ENCODE results near the gene NOTUM. TPM values are rescaled to one million over a fixed set of nuclear protein-coding genes. Genes with fewer than 3 reads are reported as not detected.

NOTUM gene
- total and polyA plus RNA-seq, 9 donors = 0.05 to 0.36 (median 0.22) TPM; not detected in 5

DNA sequence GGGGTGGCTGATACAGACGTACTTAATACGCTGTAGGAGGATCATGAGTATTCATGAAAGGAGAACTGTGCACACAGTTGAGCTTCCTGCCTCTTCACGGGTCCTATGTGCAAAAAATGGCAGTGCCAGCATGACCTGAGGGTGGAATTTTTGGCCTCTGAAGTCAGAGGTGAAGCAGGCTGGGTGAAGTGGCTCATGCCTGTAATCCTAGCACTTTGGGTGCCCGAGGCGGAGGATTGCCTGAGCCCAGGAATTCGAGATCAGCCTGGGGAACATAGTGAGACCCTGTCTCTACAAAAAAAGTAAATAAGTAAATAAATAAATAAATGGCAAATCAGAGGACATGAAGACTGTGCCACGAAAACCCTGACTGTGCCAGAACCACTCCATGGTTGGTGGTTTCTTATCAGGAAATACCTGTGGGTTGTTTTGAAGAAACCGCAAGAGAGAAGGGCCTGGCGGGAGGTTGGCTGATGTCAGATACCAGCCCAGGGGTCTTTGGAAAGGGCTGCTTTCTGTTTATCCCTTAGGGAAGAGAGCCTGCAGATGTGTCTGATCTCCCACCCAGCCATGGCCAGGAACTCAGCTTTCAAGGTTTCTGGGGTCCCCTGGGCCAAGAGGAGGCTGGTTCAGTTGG, 19.8 kb upstream of the NOTUM start:
- Histone ChIP-seq H3K9me3 (no peaks in the 10 kb centered on the region), H3K27me3 (no peaks in the 10 kb centered on the region), H3K36me3 (no peaks in the 10 kb centered on the region), H3K27ac (no peak overlapping the region), H3K4me1 (ENCODE audit: insufficient read depth) (peaks cover 6% of the 10 kb centered on the region), H3K4me3 (no peak overlapping the region)
- intact Hi-C loops (cut with DNase I) = no loop called here
- no peak for DNase-seq
- WGBS, 3 donors = 90 to 91% (median 91%) methylated on average over 9 of the region's 9 CpGs
- no peak for TF ChIP-seq POLR2A (IDR thresholded peaks at IDR 0.05)
- no peak for TF ChIP-seq CTCF (IDR thresholded peaks at IDR 0.05)
- no peak for TF ChIP-seq EP300 (IDR thresholded peaks at IDR 0.05)

- intact Hi-C loops (cut with DNase I) = no loop called here
- Histone ChIP-seq H3K27me3 (no peaks in the 10 kb centered on the region), H3K4me3 (no peak overlapping the region), H3K4me1 (ENCODE audit: insufficient read depth) (peaks cover 6% of the 10 kb centered on the region), H3K9me3 (no peaks in the 10 kb centered on the region), H3K27ac (no peak overlapping the region), H3K36me3 (no peaks in the 10 kb centered on the region)
- TF ChIP-seq POLR2A (IDR thresholded peaks at IDR 0.05) (no peak), CTCF (IDR thresholded peaks at IDR 0.05) (no peak), EP300 (IDR thresholded peaks at IDR 0.05) (no peak)
- whole genome bisulfite sequencing, 3 donors = 87 to 89% (median 88%) methylated on average over 4 of the region's 4 CpGs
- DNase-seq = no peak
Observed at GRCh38 chr17:81980122-81980521, 19.1 kb upstream of the NOTUM start.

DNA sequence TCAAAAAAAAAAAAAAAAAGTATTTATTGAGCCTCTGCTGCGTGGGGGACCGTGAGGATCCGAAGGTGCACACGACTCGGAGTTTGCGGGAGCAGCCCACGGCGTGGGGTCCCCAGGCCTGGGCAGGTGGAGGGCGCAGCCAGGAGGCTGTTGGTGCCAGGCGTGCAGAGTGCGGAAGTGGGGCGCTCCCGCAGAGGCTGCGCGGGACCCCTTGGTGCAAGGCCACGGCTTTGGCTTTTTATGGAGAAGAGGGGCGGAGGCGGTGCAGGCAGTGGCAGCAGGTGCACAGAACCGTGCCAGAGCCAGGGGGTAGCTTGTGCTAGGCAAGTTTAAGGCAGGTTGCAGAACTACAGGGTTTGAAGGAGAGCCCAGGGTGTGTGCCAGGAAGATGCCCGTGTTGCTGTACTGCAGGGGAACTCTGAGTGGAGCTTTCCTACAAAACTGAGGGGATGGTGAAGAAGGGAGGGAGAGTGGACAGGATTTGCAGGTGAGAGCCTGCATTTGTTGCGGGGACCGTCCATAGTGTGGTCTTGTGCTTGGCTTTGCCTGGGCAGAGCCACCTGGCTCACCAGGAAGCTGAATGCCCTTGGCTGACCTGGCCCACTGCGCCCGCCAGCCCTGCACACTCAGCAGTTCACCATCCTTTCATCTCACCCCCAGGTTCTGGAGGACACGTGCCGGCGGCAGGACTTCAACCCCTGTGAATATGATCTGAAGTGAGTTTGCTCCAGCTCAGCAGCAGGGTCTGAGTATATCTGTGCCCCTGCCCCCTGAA, 17.7 kb upstream of the NOTUM start:
- intact Hi-C loops (cut with DNase I) = no loop called here
- Histone ChIP-seq H3K9me3 (no peaks in the 10 kb centered on the region), H3K4me3 (peak overlapping the region; percentile 65), H3K27me3 (no peaks in the 10 kb centered on the region), H3K36me3 (no peaks in the 10 kb centered on the region), H3K4me1 (ENCODE audit: insufficient read depth) (peaks cover 6% of the 10 kb centered on the region), H3K27ac (no peak overlapping the region)
- TF ChIP-seq CTCF (IDR thresholded peaks at IDR 0.05) = no peak
- no peak for TF ChIP-seq EP300 (IDR thresholded peaks at IDR 0.05)
- no peak for TF ChIP-seq POLR2A (IDR thresholded peaks at IDR 0.05)
- WGBS, 3 donors = 79 to 90% (median 90%) methylated on average over 27 of the region's 27 CpGs
- no peak for DNase-seq

- 1% methylated on average over 50 to 76 of the region's 76 CpGs for WGBS, 3 donors
- intact Hi-C loops (cut with DNase I) = no loop called here
- no peak for TF ChIP-seq CTCF (IDR thresholded peaks at IDR 0.05)
- TF ChIP-seq POLR2A (IDR thresholded peaks at IDR 0.05) = peak; percentile 55
- TF ChIP-seq EP300 (IDR thresholded peaks at IDR 0.05) = no peak
Observed at GRCh38 chr17:81977211-81977808, 16.3 kb upstream of the NOTUM start, which contains the start of gene ASPSCR1. Gene ASPSCR1 (plus strand): TSS chr17:81977629. CDS start chr17:81977647, 18 bp downstream.

More at GRCh38 chr17:81977211-81977808, 16.3 kb upstream of the NOTUM start, which contains the start of gene ASPSCR1:
- peak within 1 kb of the TSS; percentile 65 for H3K4me3 ChIP-seq
- H3K27me3 ChIP-seq = no peaks in the 10 kb centered on the region
- DNase-seq = peak; percentile 89 to 95 (median 93)
- H3K9me3 ChIP-seq = no peaks in the 10 kb centered on the region
- peaks cover 6% of the 10 kb centered on the region for H3K4me1 ChIP-seq (ENCODE audit: insufficient read depth)
- H3K27ac ChIP-seq = peak within 1 kb of the TSS; percentile 26 to 68
- H3K36me3 ChIP-seq = no peaks in the 10 kb centered on the region

Data from ovary (tissue), 9 donors.